GM18858 (cell line): ENCODE results near the gene SCGB1C2.
"Not testable (repeated sequence)": the region's sequence is repeated elsewhere in the genome, so short reads cannot be mapped to it uniquely, and the experiment has no call there.

Experiments
- ATAC-seq: cut with Tn5 transposase; IDR thresholded peaks from one replicate; pipeline ENCODE4 v1.9.1; 2021; ENCODE audit not compliant: unreplicated experiment

SCGB1C2 gene

GRCh38 chr17:148757-149156, 11.4 kb downstream of the SCGB1C2 start:
- no peak for ATAC-seq

GRCh38 chr17:149231-149630, 11.9 kb downstream of the SCGB1C2 start:
- no peak for ATAC-seq

GRCh38 chr17:149897-150584, 12.7 kb downstream of the SCGB1C2 start:
- ATAC-seq: no peak

GRCh38 chr17:151004-151403, 13.6 kb downstream of the SCGB1C2 start:
- ATAC-seq: no peak

- ATAC-seq: no peak
Measured at GRCh38 chr17:151886-152859, 14.8 kb downstream of the SCGB1C2 start.

GRCh38 chr17:152860-153420, 15.6 kb downstream of the SCGB1C2 start:
- no peak for ATAC-seq

- no peak for ATAC-seq
Measured at GRCh38 chr17:153851-154250, 16.5 kb downstream of the SCGB1C2 start.

GRCh38 chr17:155576-155975, 18.2 kb downstream of the SCGB1C2 start:
- no peak for ATAC-seq

GRCh38 chr17:156094-156621, 18.8 kb downstream of the SCGB1C2 start:
- no peak for ATAC-seq

- ATAC-seq: no peak
Measured at GRCh38 chr17:156946-157345, 19.6 kb downstream of the SCGB1C2 start.

GRCh38 chr17:157901-158300, 20.5 kb downstream of the SCGB1C2 start:
- ATAC-seq: no peak

GRCh38 chr17:158379-158778, 21.0 kb downstream of the SCGB1C2 start:
- no peak for ATAC-seq

- no peak for ATAC-seq
Measured at GRCh38 chr17:159609-160008, 22.2 kb downstream of the SCGB1C2 start.

- ATAC-seq: no peak
Measured at GRCh38 chr17:160336-160735, 23.0 kb downstream of the SCGB1C2 start.

- ATAC-seq: no peak
Measured at GRCh38 chr17:161481-161880, 24.1 kb downstream of the SCGB1C2 start.

- ATAC-seq: no peak
Measured at GRCh38 chr17:162689-163088, 25.3 kb downstream of the SCGB1C2 start.

GRCh38 chr17:163514-164098, 26.2 kb downstream of the SCGB1C2 start:
- ATAC-seq: no peak

- no peak for ATAC-seq
Measured at GRCh38 chr17:164303-165235, 27.2 kb downstream of the SCGB1C2 start.

GRCh38 chr17:165939-166338, 28.6 kb downstream of the SCGB1C2 start:
- no peak for ATAC-seq

GRCh38 chr17:168614-169013, 31.2 kb downstream of the SCGB1C2 start:
- not testable (repeated sequence) for ATAC-seq
